T-helper 17 cell (primary cell): ENCODE measurements around the gene PKM. TPM values are rescaled to one million over a fixed set of nuclear protein-coding genes. Genes with fewer than 3 reads are reported as not detected.
A peak's percentile ranks its signal among the peaks of the same experiment; 100 is the strongest.

Experiments used
- ATAC-seq: fragments of 150-1000 bp; cut with Tn5 transposase; 2 replicates; pipeline ENCODE4 v1.10.0; 2021; ENCODE audit warnings: mild to moderate bottlenecking, moderate library complexity
- DNase-seq, 3 donors: peaks; one replicate each; pipeline versions ENCODE4 v3.0.0 to v3.0.0-alpha.2; 2020 to 2021
- H3K9me3 ChIP-seq: one replicate; pipeline ENCODE4 v1.7.0; 2013; ENCODE audit warnings: low read length, mild to moderate bottlenecking; ENCODE audit not compliant: control insufficient read depth, poor library complexity, severe bottlenecking
- H3K27ac Mint-ChIP-seq: one replicate; pipeline ENCODE4 v1.8.0; 2022; ENCODE audit warnings: mild to moderate bottlenecking, moderate library complexity, mixed read lengths
- H3K27me3 Mint-ChIP-seq: one replicate; pipeline ENCODE4 v1.8.0; 2022; ENCODE audit warnings: mixed read lengths
- H3K36me3 Mint-ChIP-seq: one replicate; pipeline ENCODE4 v1.8.0; 2022; ENCODE audit warnings: low read depth, mixed read lengths
- H3K4me1 Mint-ChIP-seq: one replicate; pipeline ENCODE4 v1.8.0; 2022; ENCODE audit warnings: mild to moderate bottlenecking, mixed read lengths
- H3K4me3 Mint-ChIP-seq: one replicate; pipeline ENCODE4 v1.8.0; 2022; ENCODE audit warnings: mild to moderate bottlenecking, moderate library complexity, mixed read lengths
- total RNA-seq, 4 donors: library from RNA in 2 of 4; stranded (reverse) in 2 of 4; gene quantifications; one replicate each; pipeline ENCODE4 v1.2.3 and lab custom pipeline; 2022 to 2026

PKM gene
- total RNA-seq, 2 donors from 2014 or later = 343 to 428 TPM

GRCh38 chr15:72202801-72203506 is 28.0 kb downstream of the PKM start:
- Mint-ChIP-seq H3K27ac (peak overlapping the region; percentile 47), H3K4me1 (peaks cover 14% of the 10 kb centered on the region), H3K36me3 (peaks cover 15% of the 10 kb centered on the region), H3K4me3 (no peak overlapping the region), H3K27me3 (peaks cover 5% of the 10 kb centered on the region)
- H3K9me3 ChIP-seq = no peaks in the 10 kb centered on the region
- DNase-seq (no peak), ATAC-seq (no peak)

GRCh38 chr15:72202302-72202701 is 28.7 kb downstream of the PKM start:
- H3K27ac Mint-ChIP-seq = no peak overlapping the region
- peaks cover 16% of the 10 kb centered on the region for H3K4me1 Mint-ChIP-seq
- H3K27me3 Mint-ChIP-seq = peaks cover 9% of the 10 kb centered on the region
- no peak for DNase-seq
- H3K4me3 Mint-ChIP-seq = no peak overlapping the region
- no peak for ATAC-seq
- peaks cover 15% of the 10 kb centered on the region for H3K36me3 Mint-ChIP-seq
- no peaks in the 10 kb centered on the region for H3K9me3 ChIP-seq

- Mint-ChIP-seq H3K4me3 (no peak overlapping the region), H3K27ac (peak overlapping the region; percentile 69), H3K4me1 (peaks cover 18% of the 10 kb centered on the region), H3K36me3 (peaks cover 10% of the 10 kb centered on the region), H3K27me3 (peaks cover 9% of the 10 kb centered on the region)
- H3K9me3 ChIP-seq = no peaks in the 10 kb centered on the region
- ATAC-seq (no peak), DNase-seq (no peak)
These were observed 29.5 kb downstream of the PKM start for GRCh38 chr15:72201391-72201921.

GRCh38 chr15:72200395-72201237 is 30.4 kb downstream of the PKM start:
- H3K27me3 Mint-ChIP-seq = peaks cover 9% of the 10 kb centered on the region
- peaks cover 17% of the 10 kb centered on the region for H3K4me1 Mint-ChIP-seq
- peak overlapping the region; percentile 69 for H3K27ac Mint-ChIP-seq
- peaks cover 6% of the 10 kb centered on the region for H3K36me3 Mint-ChIP-seq
- DNase-seq (no peak), ATAC-seq (no peak)
- H3K4me3 Mint-ChIP-seq = no peak overlapping the region
- H3K9me3 ChIP-seq = no peaks in the 10 kb centered on the region

- Mint-ChIP-seq H3K4me3 (no peak overlapping the region), H3K4me1 (peaks cover 17% of the 10 kb centered on the region), H3K36me3 (peaks cover 6% of the 10 kb centered on the region), H3K27me3 (peaks cover 9% of the 10 kb centered on the region), H3K27ac (peak overlapping the region; percentile 69)
- DNase-seq (peak; percentile 41 to 71 (median 50)), ATAC-seq (peak; percentile 82)
- no peaks in the 10 kb centered on the region for H3K9me3 ChIP-seq
These were observed 31.2 kb downstream of the PKM start for GRCh38 chr15:72199721-72200212.

GRCh38 chr15:72199205-72199515 is 31.8 kb downstream of the PKM start:
- no peaks in the 10 kb centered on the region for H3K9me3 ChIP-seq
- peaks cover 17% of the 10 kb centered on the region for H3K4me1 Mint-ChIP-seq
- H3K4me3 Mint-ChIP-seq = no peak overlapping the region
- ATAC-seq (no peak), DNase-seq (no peak)
- H3K27ac Mint-ChIP-seq = no peak overlapping the region
- H3K36me3 Mint-ChIP-seq = peaks cover 6% of the 10 kb centered on the region
- peaks cover 10% of the 10 kb centered on the region for H3K27me3 Mint-ChIP-seq

GRCh38 chr15:72198356-72199204 is 32.4 kb downstream of the PKM start:
- no peak for DNase-seq
- H3K9me3 ChIP-seq = no peaks in the 10 kb centered on the region
- H3K4me1 Mint-ChIP-seq = peaks cover 17% of the 10 kb centered on the region
- H3K4me3 Mint-ChIP-seq = no peak overlapping the region
- ATAC-seq = peak; percentile 10
- peaks cover 6% of the 10 kb centered on the region for H3K36me3 Mint-ChIP-seq
- H3K27ac Mint-ChIP-seq = no peak overlapping the region
- peaks cover 13% of the 10 kb centered on the region for H3K27me3 Mint-ChIP-seq

GRCh38 chr15:72197460-72198355 is 33.3 kb downstream of the PKM start, which contains the start of gene GRAMD2A:
TSS of gene GRAMD2A (minus strand) at chr15:72197787.
- DNase-seq (no peak), ATAC-seq (peak; percentile 45)
- no peaks in the 10 kb centered on the region for H3K9me3 ChIP-seq
- H3K27ac Mint-ChIP-seq = no peak within 1 kb of the TSS
- H3K27me3 Mint-ChIP-seq = peaks cover 13% of the 10 kb centered on the region
- peaks cover 14% of the 10 kb centered on the region for H3K4me1 Mint-ChIP-seq
- peak within 1 kb of the TSS; percentile 81 for H3K4me3 Mint-ChIP-seq
- no peaks in the 10 kb centered on the region for H3K36me3 Mint-ChIP-seq

GRCh38 chr15:72197041-72197459 is 33.9 kb downstream of the PKM start:
- peaks cover 14% of the 10 kb centered on the region for H3K4me1 Mint-ChIP-seq
- H3K9me3 ChIP-seq = no peaks in the 10 kb centered on the region
- DNase-seq (no peak), ATAC-seq (no peak)
- no peak overlapping the region for H3K27ac Mint-ChIP-seq
- peaks cover 13% of the 10 kb centered on the region for H3K27me3 Mint-ChIP-seq
- peak overlapping the region; percentile 66 for H3K4me3 Mint-ChIP-seq
- no peaks in the 10 kb centered on the region for H3K36me3 Mint-ChIP-seq

GRCh38 chr15:72196409-72197040 is 34.5 kb downstream of the PKM start:
- DNase-seq = no peak
- no peaks in the 10 kb centered on the region for H3K9me3 ChIP-seq
- peak overlapping the region; percentile 9 for H3K4me3 Mint-ChIP-seq
- peaks cover 14% of the 10 kb centered on the region for H3K4me1 Mint-ChIP-seq
- no peak overlapping the region for H3K27ac Mint-ChIP-seq
- no peaks in the 10 kb centered on the region for H3K36me3 Mint-ChIP-seq
- peaks cover 13% of the 10 kb centered on the region for H3K27me3 Mint-ChIP-seq
- ATAC-seq = no peak

GRCh38 chr15:72195101-72195511 is 35.9 kb downstream of the PKM start:
- no peaks in the 10 kb centered on the region for H3K9me3 ChIP-seq
- DNase-seq (no peak), ATAC-seq (no peak)
- peaks cover 19% of the 10 kb centered on the region for H3K27me3 Mint-ChIP-seq
- no peak overlapping the region for H3K4me3 Mint-ChIP-seq
- H3K36me3 Mint-ChIP-seq = no peaks in the 10 kb centered on the region
- H3K4me1 Mint-ChIP-seq = peaks cover 10% of the 10 kb centered on the region
- H3K27ac Mint-ChIP-seq = no peak overlapping the region
